Measurements from ENCODE around the gene YAP1. TPM values are rescaled to one million over a fixed set of nuclear protein-coding genes. Genes with fewer than 3 reads are reported as not detected.
A peak's percentile ranks its signal among the peaks of the same experiment; 100 is the strongest.
"Not testable (repeated sequence)": the region's sequence is repeated elsewhere in the genome, so short reads cannot be mapped to it uniquely, and the experiment has no call there.

YAP1 gene
- total RNA-seq, 1 donor from 2014 or later, result 117 TPM

DNA sequence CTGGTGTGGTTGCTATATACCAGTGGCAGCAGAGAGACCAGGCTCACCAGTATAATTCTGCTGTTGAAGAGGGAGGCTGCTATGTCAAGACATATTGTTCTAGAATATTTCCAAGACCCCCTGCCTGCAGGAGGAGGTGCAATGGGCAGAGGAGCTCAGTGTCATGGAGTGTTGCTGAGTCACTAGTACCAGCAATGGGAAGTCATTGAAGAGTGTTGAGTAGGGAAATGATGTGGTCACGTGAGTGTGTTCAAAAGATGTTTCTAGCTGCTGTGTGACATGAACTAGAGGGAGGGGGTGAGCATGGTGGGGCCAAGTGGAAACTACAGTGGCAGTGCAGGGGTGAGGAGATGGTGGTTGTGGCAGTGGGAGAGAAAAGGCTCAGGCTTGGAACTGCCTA is 130.8 kb downstream of the YAP1 start:
- DNase-seq, result no peak

DNA sequence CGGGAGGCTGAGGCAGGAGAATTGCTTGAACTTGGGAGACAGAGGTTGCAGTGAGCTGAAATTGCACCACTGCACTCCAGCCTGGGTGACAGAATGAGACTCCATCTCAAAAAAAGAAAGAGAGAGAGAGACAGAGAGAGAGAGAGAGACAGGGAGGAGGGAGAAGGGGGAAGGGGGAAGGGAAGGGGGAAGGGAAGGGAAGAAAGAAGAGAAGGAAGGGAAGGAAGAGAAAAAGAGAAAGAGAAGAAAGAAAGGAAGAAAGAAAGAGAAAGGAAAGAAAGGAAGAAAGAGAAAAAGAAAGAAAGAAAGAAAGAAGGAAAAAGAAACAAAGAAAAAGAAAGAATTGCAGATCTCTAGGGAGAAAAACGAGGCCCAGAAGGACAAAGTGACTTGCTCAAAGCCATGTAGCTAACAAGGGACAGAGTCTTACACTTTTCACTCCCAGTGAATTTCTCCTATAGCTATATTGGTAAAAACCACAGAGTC is 133.2 kb downstream of the YAP1 start:
- DNase-seq, result no peak

DNA sequence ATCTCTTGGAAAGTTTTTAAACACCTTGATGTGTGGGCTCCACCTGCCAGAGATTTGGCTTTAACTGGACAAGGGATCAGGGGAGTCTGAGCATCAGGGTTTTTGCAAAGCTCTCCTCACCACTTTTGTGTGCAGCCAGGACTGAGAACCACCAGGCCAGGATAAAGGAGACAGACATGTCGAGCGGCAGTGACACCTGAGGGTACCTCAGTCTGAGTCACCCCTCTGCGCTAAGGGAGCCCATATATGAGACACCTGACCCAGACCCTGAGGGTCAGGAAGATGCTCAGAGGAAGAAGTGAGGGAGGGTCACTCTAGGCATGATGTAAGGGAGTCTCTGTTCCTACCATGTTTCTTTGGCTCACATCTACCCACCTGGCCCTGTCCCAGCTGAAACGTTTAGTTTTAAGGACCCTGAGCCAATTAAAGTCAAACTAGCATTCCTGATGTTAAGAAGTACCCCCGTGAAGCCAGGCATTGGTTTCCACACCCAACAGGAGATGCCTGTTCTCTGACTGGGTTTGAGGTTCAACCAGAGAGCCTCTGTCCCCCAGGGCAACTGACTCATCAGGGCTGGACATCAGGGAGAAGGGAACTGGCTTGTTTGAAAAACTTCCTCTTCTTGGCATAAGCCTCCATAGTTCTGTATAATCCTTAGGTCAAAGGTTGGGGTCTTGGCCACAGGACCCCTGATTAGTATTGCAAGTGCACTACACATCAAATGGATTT is 134.6 kb downstream of the YAP1 start:
- DNase-seq, result no peak

DNA sequence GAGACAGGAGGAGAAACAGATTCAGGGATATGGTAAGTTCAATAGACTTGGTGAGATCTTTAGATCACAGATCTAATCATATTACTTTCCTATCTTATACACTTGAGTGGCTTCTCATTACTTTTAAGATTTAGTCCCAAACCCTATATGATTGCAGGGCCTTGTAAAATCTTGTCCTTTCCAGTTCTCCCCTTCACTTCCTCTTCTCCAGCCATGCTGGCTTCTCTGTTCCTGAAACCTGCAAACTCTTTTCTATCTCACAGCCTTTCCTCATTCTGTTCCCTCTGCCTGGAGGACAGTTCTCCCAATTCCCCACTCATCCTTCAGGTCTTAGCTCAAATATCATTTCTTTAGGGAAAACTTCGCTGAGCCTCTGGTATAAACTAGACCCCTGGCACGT is 141.2 kb downstream of the YAP1 start:
- DNase-seq, result no peak

DNA sequence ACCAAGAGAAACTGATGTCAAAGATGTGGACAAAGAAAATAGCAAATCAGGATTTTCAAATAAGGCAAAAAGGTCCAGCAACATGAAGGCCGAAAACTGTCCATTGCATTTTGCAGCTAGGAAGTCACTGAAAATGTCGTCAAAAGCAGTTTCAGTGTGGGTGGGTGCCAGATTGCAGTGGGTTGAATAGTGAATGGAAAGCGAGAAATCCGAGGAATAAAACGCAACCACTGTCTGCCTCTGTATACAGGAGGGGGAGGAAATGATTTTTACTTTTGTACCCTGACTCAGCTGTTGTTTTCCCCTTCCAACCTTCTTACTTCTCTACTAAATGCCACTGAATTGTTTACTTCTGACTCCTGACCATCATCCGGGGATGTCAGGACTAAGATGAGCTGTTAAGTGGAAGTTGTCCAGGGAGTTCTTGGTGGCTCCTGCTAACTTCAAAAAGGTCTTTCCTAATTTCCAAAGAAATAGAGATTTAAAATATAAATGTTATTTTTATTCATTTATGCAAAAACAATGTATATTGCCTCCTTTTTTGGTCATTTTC is 142.2 kb downstream of the YAP1 start:
- DNase-seq, result no peak

DNA sequence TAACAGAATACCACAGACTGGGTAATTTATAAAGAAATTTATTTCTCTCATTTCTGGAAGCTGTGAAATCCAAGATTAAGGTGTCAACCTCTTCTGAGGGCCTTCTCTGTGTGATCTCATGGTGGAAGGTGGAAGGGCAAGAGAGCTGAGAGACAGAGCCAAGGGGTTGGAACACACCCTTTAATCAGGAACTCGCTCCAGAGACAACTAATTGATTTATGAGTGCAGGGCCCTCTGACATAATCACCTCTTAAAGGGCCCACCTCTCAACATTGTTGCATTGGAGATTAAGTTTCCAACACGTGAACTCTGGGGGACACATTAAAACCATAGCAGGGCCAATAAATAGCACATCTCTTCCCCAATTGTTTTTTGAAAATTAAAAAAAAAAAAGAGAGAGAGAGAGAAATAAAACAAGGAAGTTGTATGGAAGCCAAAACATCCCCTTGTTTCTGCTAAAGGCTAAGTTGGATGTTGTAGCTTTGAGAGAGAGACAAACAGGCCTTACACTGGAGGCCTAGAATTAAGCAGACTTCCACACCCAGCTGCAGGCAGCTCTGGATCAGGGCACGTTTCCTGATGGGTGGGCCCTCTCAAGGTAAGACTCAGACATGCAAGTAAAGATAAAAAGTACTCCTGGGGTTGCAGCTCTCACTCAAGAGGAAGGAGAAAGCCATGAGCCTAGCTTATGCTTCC is 142.9 kb downstream of the YAP1 start:
- DNase-seq, result no peak

DNA sequence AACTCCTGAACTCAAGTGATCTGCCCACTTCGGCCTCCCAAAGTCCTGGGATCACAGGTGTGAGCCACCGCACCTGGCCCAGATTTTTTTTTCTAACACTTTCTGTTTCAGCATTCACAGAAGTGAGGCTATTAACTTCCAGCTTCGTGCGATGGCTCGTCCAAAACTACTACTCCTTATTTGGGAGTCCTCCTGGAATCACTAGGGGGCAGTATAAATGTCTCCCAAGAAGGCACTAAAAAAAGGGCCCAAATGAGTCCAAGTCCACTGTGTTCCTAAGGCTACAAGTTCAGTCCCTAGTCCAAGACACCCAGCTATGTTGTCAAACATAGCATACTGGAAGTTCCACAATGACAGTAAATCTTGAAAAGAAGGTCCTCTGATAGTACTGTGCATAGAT is 143.8 kb downstream of the YAP1 start:
- no peak for DNase-seq

DNA sequence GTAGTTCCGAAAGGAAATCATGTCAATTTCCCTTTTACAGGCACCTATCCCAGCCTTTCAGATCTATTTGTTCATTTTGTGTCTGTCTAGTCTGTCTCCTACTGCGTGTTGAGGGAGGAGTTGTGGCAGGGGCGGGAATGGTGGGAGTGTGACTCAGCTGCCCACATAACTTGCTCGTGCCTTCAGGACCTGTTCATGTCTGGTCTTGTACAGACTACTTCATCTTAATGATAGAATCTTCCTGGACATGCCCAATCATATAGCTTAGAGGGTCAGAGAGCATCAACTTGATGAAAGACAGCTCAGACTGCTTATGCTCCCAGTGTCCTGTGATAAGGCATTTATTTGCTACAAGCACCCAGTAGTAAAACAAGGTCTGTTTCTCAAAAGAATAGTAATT is 146.0 kb downstream of the YAP1 start:
- DNase-seq, result no peak

DNA sequence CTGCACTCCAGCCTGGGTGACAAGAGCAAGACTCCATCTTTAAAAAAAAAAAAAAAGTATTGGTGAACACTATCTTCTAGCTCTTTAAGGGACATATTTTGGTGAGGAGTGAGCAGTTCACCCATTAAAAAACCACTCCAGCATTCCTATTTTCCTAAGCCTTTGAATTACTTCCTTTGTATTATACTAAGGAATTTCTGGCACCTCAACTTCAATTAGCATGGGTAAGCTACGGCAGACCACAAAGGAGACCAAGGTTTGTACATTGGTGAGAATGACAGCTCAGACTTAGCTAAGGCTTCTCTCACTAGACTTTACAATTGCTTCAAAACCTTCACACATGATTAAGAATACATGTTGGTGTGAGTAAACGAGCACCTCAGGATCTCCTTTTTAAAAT is 150.0 kb downstream of the YAP1 start:
- DNase-seq, result no peak

DNA sequence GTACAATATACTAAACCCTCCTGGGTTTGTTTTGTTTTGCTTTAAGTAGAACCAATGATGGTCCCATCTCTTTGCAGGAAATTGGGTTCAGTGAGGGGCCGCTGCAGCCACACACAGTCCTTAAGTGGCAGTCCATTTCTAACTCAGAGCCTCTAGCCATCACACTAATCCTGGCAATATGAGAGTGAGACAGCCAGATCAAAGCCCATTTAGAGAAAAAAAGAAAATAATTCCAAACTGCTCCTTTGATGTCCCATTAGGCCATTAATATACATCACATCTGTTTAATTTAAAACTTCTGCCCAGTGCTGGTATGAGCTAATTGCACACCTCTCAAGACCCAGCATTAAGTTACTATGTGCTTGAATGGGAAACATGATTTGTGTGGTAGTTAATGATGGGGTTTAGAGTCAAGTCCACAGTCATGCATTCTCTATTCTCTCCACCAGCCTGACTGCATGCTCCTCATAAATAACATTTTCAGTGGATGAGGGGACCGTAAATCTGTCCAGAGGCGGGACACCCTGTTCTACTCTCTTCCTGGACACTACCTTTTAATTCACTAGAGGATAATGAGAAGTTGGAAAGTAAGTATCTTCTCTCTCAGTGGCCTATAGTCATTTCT is 153.2 kb downstream of the YAP1 start:
- DNase-seq, result no peak

DNA sequence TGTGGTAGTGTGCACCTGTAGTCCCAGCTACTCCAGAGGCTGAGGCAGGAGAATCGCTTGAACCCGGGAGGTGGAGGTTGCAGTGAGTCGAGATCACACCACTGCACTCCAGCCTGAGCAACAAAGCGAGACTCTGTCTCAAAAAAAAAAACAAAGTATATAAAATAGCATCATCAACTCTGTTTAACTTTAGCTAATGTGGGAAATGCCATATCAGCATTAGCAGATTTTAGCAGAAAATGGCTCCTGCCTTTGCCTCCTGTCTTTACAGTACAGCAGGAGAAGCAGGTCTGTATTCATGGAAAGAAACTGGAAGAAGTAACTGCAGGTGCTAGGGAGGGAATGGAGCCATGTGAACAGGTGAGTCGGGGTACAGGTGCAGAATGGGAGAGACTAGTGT is 154.5 kb downstream of the YAP1 start:
- DNase-seq, result not testable (repeated sequence)

DNA sequence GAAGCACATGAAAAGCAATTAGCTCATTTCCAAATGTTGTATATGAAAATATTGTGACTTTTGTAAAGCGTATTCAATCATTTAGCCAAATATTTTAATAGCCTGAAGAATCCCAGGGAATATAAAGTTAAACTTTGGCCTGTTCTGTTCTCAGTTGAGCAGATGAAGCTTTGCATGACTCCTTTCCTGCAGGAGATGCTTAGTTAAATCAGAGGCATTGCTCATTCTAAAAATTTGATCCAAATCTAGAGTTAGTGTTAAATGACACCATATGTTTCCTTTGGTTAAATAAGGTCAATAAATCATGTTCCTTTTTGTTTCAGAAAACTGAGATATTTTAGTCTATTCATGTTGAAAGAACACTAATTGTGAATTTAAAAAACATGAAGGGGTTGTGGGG is 155.9 kb downstream of the YAP1 start:
- DNase-seq, result peak; percentile 79

DNA sequence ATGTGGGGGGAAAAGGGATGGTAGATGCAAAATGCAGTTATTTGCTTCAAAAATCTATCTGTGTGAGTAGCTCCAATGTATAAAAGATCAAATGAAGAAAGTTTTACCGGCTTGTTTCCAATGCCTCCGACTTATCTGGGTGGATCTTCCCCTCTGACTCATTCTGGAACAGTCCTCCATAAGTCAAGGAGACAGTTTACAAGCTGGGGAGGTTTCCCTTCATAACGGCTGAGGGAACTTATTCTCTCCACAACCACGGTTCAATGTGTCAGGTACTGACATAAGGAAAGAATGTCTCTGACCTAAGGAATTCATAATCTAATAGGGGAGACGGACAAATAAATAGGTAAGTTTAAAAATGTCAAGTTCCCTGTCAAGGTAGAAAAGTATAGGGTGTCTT is 157.4 kb downstream of the YAP1 start:
- peak; percentile 61 for DNase-seq

DNA sequence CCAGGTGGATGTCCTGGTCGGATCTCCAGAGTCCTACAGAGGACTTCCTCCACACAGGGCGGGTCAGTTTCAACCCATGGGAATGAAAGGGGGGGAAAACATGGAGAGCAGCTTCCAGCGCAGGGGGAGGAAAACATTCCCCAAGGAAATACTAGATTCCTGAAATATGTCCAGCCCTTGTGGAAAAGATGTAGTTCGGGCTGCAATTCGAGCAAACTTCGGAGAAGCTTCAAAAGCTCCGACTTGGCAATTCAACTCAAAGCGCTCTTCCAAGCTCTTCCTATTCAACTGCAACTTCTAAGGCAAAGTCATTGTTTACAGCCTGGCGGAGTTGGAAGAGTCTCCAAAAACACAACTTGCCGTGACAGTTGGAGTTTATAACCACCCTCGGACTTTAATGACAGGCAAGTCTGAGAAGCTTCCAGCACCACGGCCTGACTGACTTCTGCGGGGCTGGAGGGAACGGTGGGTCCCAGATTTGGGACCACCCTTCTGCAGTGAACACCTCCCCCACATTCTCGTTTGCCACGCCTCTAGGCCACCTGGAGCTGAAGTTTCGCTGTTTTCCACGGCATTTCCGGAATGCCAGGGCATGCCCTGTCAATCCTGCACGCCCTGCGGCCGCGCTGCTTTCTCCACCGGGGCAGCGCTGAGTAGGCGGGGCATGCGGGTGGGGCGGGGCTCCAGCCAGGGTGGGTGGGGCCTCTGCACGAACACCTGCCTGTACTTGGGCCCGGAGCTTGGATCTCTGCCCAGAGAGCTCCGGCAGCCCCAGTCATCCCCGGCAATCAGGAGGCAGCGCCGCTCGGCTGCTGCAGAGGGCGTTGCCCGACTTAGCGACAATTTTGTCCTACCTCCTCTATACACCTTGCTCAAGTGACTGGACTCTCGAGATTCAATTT is 158.1 kb downstream of the YAP1 start:
- DNase-seq, result peak; percentile 87

DNA sequence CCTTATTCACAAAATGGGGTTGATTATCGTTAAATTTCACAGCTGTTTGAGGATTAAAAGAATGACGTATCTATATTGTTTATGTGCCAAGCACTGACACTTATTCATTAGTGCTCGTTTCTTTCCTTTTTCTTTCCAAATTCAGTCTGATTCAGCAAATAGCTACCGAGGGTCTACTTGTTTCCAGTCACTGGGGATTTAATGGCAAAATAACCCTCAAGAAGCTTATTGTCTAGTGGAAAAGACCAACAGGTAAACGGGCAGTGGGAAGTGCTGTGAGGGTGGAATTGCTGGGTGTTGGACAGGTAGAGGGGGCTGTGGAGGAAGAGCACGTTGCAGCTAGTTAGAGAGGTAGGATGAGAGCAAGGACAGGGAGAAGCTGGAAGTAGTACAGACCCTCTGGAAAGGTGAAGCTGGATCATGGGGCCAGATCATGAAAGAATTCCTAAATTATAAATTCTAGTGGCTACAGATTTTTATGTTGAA is 158.8 kb downstream of the YAP1 start:
- DNase-seq, result no peak

DNA sequence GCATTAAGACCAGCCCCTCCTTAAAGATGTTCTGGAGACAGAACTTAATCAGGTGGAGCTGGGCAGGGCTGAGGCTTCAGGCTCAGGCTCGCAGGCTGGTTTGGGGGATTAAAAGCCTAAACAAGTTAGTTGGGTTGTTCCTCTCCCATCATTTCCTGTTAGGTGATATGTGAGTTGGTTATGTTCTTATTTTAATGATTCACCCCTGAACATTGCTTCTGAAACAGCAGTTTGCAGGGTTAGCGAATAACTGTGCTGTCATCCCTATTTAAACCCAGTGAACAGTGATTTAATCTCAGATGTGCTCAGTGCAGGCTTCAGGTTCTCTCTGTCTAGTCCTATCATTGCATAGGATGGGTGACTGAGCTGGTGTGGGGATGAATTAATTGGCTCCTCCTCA is 159.7 kb downstream of the YAP1 start:
- DNase-seq, result peak; percentile 31

DNA sequence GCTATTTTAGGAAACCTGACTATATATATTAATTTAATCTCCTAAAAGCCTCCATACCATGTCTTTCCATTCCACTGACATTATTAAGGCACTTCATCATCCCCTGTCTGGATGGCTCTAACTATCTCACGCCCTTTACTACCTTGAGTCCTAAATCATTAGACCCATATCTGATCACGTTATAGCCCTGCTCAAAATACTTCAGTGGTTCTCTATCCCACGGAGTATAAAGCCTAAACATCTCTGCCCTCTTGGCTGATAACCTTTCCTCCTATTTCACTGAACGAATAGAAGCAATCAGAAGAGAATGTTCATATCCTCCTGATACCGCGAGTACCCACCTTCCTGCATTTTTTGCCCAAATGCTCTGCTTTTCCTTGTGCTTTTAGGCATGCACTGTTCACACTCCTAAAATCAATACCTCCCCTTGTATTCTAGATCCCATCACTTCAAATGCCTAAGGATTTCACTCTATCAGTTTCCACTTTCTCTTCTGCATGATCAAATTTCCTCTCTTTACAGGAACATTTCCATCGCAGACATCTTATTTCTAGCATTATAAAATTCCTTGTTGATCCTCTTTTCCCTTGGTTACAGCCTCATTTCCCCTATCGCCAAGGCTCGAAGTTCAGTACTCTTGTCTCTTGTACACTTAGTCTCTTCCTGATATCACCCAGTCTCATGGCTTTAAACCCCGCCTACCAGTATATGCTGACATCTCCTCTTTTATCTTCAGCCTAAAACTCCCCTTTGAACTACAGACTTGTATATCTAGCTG is 162.0 kb downstream of the YAP1 start:
- no peak for DNase-seq

DNA sequence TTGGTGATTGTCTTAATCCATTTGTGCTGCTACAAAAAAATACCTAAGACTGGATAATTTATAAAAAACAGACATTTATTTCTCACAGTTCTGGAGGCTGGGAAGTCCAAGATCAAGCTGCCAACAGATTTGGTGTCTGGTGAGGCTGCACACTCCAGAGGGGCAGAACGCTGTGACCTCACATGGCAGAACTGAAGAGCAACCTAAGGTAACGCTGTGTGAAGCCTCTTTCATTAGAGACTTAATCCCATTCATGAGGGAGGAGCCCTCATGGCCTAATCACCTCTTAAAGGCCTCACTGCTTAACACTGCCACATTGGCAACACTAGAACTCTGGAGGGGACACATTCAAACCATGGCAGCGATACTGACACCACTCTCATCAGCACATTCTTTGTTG is 164.4 kb downstream of the YAP1 start:
- DNase-seq, result no peak

DNA sequence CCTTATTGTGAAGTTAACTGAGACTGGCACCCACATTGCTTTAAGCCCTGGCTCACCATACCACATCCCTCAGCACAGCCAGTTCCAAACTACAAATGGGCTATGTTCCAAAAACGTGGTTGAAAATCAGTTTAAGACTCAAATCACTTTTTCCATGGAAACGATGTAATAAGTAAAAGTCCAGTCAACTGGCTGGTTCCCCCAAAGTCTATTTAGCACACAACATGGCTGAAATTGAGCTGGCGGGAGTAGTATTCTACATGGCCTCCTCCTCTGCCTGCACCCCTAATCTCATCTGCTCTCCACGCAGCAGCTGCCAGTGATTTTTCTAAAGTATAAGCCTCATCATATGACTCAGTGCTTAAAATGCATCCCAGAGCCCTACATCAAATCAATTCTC is 166.1 kb downstream of the YAP1 start:
- DNase-seq, result peak; percentile 81

DNA sequence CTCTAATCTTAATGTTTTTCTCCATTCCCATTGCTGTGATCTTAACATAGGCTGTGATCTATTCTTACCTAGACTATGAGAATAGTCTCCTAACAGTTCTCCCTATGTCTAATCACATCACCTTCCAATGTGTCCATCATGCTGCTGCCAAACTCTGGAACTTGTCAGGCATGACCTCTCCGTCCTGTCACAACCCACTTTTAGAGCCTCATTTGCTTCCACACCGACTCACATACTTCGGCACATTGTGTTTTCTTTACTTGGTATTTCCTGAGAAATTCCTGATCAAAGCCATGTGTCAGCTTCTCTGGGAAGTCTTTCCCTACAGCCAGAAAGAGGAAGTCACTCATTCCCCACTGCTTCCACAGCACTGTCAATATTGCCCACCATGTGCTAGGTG is 166.5 kb downstream of the YAP1 start:
- peak; percentile 49 for DNase-seq

DNA sequence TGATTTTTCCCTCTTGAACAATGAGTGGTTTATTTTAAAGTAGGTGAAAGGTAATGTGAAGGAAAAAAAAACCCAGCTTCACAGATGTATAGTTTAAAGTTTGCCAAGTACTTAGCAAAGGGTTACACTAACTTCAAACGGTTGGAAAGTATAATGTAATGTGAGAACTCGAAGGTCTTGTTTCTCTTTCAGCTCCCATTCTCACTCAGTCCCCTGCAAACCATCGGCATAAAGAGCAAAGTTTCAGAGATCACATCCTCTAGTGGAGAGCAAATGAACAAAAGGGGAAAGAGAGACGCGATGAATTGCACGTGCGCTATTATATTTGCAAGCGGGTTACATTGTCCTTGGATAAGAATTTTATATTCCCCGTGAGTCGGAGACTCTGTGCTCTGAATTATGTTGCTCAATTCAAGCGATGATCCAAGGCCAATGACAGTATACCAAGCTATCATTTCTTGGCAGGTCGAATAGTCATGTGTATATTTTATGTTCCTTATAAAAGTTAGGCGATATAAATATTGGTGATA is 169.5 kb downstream of the YAP1 start:
- peak; percentile 86 for DNase-seq

Measured in skin of body (tissue), 2 donors.